ENCODE results near the gene LIMS1.
A peak's percentile ranks its signal among the peaks of the same experiment; 100 is the strongest.

The LIMS1 gene

GRCh38 chr2:108585436-108585835, 51.2 kb downstream of the LIMS1 start:
- Histone ChIP-seq H3K14ac (ENCODE audit: low read length) (no peak overlapping the region), H2BK120ac (ENCODE audit: insufficient read depth, low read length, poor library complexity) (no peak overlapping the region), H3K36me3 (ENCODE audit: control insufficient read depth in 1 of 2, insufficient read depth in 2 of 2, low read length in 2 of 2) (no peaks in the 10 kb centered on the region), H2AK5ac (ENCODE audit: low read length) (no peak overlapping the region), H3K18ac (ENCODE audit: low read length) (no peak overlapping the region), H2AFZ (ENCODE audit: insufficient read depth, low read length, poor library complexity) (no peak overlapping the region), H3K9ac (ENCODE audit: low read length) (no peak overlapping the region), H3K79me1 (ENCODE audit: low read length) (no peaks in the 10 kb centered on the region), H4K91ac (ENCODE audit: low read depth, low read length) (no peak overlapping the region), H2BK12ac (ENCODE audit: low read length) (no peak overlapping the region), H3K79me2 (ENCODE audit: control insufficient read depth, insufficient read depth, low read length, poor library complexity) (peaks cover 3% of the 10 kb centered on the region), H3K27me3 (ENCODE audit: insufficient read depth, low read length) (no peaks in the 10 kb centered on the region), H4K8ac (ENCODE audit: low read depth, low read length) (no peak overlapping the region), H3K27ac (ENCODE audit: low read depth, low read length) (no peak overlapping the region), H3K4me3 (ENCODE audit: low read depth, low read length) (no peak overlapping the region), H2BK5ac (ENCODE audit: low read depth, low read length, poor library complexity) (no peak overlapping the region), H3K4ac (ENCODE audit: low read depth, low read length) (peak overlapping the region; percentile 16), H3K4me1 (ENCODE audit: control insufficient read depth in 1 of 2, insufficient read depth in 2 of 2, low read length in 2 of 2) (peaks cover 0 to 12% of the 10 kb centered on the region in 2 experiments), H4K12ac (ENCODE audit: low read depth, low read length) (no peak overlapping the region), H3K9me3 (ENCODE audit: insufficient read depth, low read depth, low read length) (no peaks in the 10 kb centered on the region), H3K4me2 (ENCODE audit: low read length) (no peak overlapping the region), H3K23ac (ENCODE audit: low read length) (no peak overlapping the region)
- WGBS (ENCODE audit: extremely low coverage, insufficient coverage, insufficient read length), result no CpG with 5 or more reads among the region's 4 CpGs
- DNase-seq, result no peak

- Histone ChIP-seq H2BK12ac (ENCODE audit: low read length) (no peak overlapping the region), H4K8ac (ENCODE audit: low read depth, low read length) (no peak overlapping the region), H2AK5ac (ENCODE audit: low read length) (no peak overlapping the region), H3K79me1 (ENCODE audit: low read length) (no peaks in the 10 kb centered on the region), H2BK120ac (ENCODE audit: insufficient read depth, low read length, poor library complexity) (no peak overlapping the region), H3K23ac (ENCODE audit: low read length) (no peak overlapping the region), H3K36me3 (ENCODE audit: control insufficient read depth in 1 of 2, insufficient read depth in 2 of 2, low read length in 2 of 2) (no peaks in the 10 kb centered on the region), H3K4me2 (ENCODE audit: low read length) (no peak overlapping the region), H3K4me3 (ENCODE audit: low read depth, low read length) (no peak overlapping the region), H4K91ac (ENCODE audit: low read depth, low read length) (no peak overlapping the region), H3K14ac (ENCODE audit: low read length) (no peak overlapping the region), H3K9ac (ENCODE audit: low read length) (no peak overlapping the region), H3K27ac (ENCODE audit: low read depth, low read length) (no peak overlapping the region), H3K4me1 (ENCODE audit: control insufficient read depth in 1 of 2, insufficient read depth in 2 of 2, low read length in 2 of 2) (peaks cover 0 to 10% of the 10 kb centered on the region in 2 experiments), H3K18ac (ENCODE audit: low read length) (no peak overlapping the region), H4K12ac (ENCODE audit: low read depth, low read length) (no peak overlapping the region), H3K79me2 (ENCODE audit: control insufficient read depth, insufficient read depth, low read length, poor library complexity) (peaks cover 6% of the 10 kb centered on the region), H2BK5ac (ENCODE audit: low read depth, low read length, poor library complexity) (no peak overlapping the region), H2AFZ (ENCODE audit: insufficient read depth, low read length, poor library complexity) (no peak overlapping the region), H3K27me3 (ENCODE audit: insufficient read depth, low read length) (no peaks in the 10 kb centered on the region), H3K9me3 (ENCODE audit: insufficient read depth, low read depth, low read length) (no peaks in the 10 kb centered on the region), H3K4ac (ENCODE audit: low read depth, low read length) (no peak overlapping the region)
- no peak for DNase-seq
- WGBS (ENCODE audit: extremely low coverage, insufficient coverage, insufficient read length), result no CpG with 5 or more reads among the region's 7 CpGs
These were observed 51.8 kb downstream of the LIMS1 start for GRCh38 chr2:108586116-108586515.

GRCh38 chr2:108586631-108587030, 52.4 kb downstream of the LIMS1 start:
- Histone ChIP-seq H3K9ac (ENCODE audit: low read length) (peak overlapping the region; percentile 59), H2BK120ac (ENCODE audit: insufficient read depth, low read length, poor library complexity) (no peak overlapping the region), H2AK5ac (ENCODE audit: low read length) (no peak overlapping the region), H2BK12ac (ENCODE audit: low read length) (no peak overlapping the region), H4K12ac (ENCODE audit: low read depth, low read length) (no peak overlapping the region), H3K27me3 (ENCODE audit: insufficient read depth, low read length) (no peaks in the 10 kb centered on the region), H2BK5ac (ENCODE audit: low read depth, low read length, poor library complexity) (peak overlapping the region; percentile 30), H2AFZ (ENCODE audit: insufficient read depth, low read length, poor library complexity) (no peak overlapping the region), H3K79me1 (ENCODE audit: low read length) (no peaks in the 10 kb centered on the region), H3K79me2 (ENCODE audit: control insufficient read depth, insufficient read depth, low read length, poor library complexity) (peaks cover 8% of the 10 kb centered on the region), H3K4me1 (ENCODE audit: control insufficient read depth in 1 of 2, insufficient read depth in 2 of 2, low read length in 2 of 2) (peaks cover 0 to 10% of the 10 kb centered on the region in 2 experiments), H3K4me3 (ENCODE audit: low read depth, low read length) (no peak overlapping the region), H3K18ac (ENCODE audit: low read length) (no peak overlapping the region), H4K91ac (ENCODE audit: low read depth, low read length) (no peak overlapping the region), H3K14ac (ENCODE audit: low read length) (no peak overlapping the region), H3K23ac (ENCODE audit: low read length) (no peak overlapping the region), H3K4ac (ENCODE audit: low read depth, low read length) (peak overlapping the region; percentile 70), H3K36me3 (ENCODE audit: control insufficient read depth in 1 of 2, insufficient read depth in 2 of 2, low read length in 2 of 2) (no peaks in the 10 kb centered on the region), H3K27ac (ENCODE audit: low read depth, low read length) (no peak overlapping the region), H3K9me3 (ENCODE audit: insufficient read depth, low read depth, low read length) (no peaks in the 10 kb centered on the region), H4K8ac (ENCODE audit: low read depth, low read length) (no peak overlapping the region), H3K4me2 (ENCODE audit: low read length) (no peak overlapping the region)
- DNase-seq, result no peak
- no CpG with 5 or more reads among the region's 5 CpGs for WGBS (ENCODE audit: extremely low coverage, insufficient coverage, insufficient read length)

GRCh38 chr2:108587621-108588020, 53.4 kb downstream of the LIMS1 start:
- Histone ChIP-seq H3K36me3 (ENCODE audit: control insufficient read depth in 1 of 2, insufficient read depth in 2 of 2, low read length in 2 of 2) (no peaks in the 10 kb centered on the region), H4K12ac (ENCODE audit: low read depth, low read length) (no peak overlapping the region), H3K4me3 (ENCODE audit: low read depth, low read length) (no peak overlapping the region), H2AFZ (ENCODE audit: insufficient read depth, low read length, poor library complexity) (no peak overlapping the region), H3K9me3 (ENCODE audit: insufficient read depth, low read depth, low read length) (no peaks in the 10 kb centered on the region), H2BK120ac (ENCODE audit: insufficient read depth, low read length, poor library complexity) (no peak overlapping the region), H3K27ac (ENCODE audit: low read depth, low read length) (no peak overlapping the region), H3K4ac (ENCODE audit: low read depth, low read length) (no peak overlapping the region), H2BK5ac (ENCODE audit: low read depth, low read length, poor library complexity) (no peak overlapping the region), H2AK5ac (ENCODE audit: low read length) (no peak overlapping the region), H3K18ac (ENCODE audit: low read length) (no peak overlapping the region), H3K27me3 (ENCODE audit: insufficient read depth, low read length) (no peaks in the 10 kb centered on the region), H3K9ac (ENCODE audit: low read length) (no peak overlapping the region), H3K14ac (ENCODE audit: low read length) (no peak overlapping the region), H3K79me2 (ENCODE audit: control insufficient read depth, insufficient read depth, low read length, poor library complexity) (peaks cover 8% of the 10 kb centered on the region), H3K79me1 (ENCODE audit: low read length) (no peaks in the 10 kb centered on the region), H3K4me1 (ENCODE audit: control insufficient read depth in 1 of 2, insufficient read depth in 2 of 2, low read length in 2 of 2) (peaks cover 0 to 10% of the 10 kb centered on the region in 2 experiments), H3K23ac (ENCODE audit: low read length) (no peak overlapping the region), H2BK12ac (ENCODE audit: low read length) (no peak overlapping the region), H4K8ac (ENCODE audit: low read depth, low read length) (no peak overlapping the region), H3K4me2 (ENCODE audit: low read length) (no peak overlapping the region), H4K91ac (ENCODE audit: low read depth, low read length) (no peak overlapping the region)
- WGBS (ENCODE audit: extremely low coverage, insufficient coverage, insufficient read length), result no CpG with 5 or more reads among the region's 6 CpGs
- DNase-seq, result no peak

Data from trophoblast cell (in vitro differentiated cells and primary cell).